GM18868 (cell line): ENCODE measurements around the gene MARCHF3.
"Not testable (repeated sequence)": the region's sequence is repeated elsewhere in the genome, so short reads cannot be mapped to it uniquely, and the experiment has no call there.

Source experiments
- ATAC-seq: cut with Tn5 transposase; IDR thresholded peaks from one replicate; pipeline ENCODE4 v1.9.1; 2021; ENCODE audit warnings: mild to moderate bottlenecking, moderate library complexity; ENCODE audit not compliant: unreplicated experiment

MARCHF3 gene

DNA sequence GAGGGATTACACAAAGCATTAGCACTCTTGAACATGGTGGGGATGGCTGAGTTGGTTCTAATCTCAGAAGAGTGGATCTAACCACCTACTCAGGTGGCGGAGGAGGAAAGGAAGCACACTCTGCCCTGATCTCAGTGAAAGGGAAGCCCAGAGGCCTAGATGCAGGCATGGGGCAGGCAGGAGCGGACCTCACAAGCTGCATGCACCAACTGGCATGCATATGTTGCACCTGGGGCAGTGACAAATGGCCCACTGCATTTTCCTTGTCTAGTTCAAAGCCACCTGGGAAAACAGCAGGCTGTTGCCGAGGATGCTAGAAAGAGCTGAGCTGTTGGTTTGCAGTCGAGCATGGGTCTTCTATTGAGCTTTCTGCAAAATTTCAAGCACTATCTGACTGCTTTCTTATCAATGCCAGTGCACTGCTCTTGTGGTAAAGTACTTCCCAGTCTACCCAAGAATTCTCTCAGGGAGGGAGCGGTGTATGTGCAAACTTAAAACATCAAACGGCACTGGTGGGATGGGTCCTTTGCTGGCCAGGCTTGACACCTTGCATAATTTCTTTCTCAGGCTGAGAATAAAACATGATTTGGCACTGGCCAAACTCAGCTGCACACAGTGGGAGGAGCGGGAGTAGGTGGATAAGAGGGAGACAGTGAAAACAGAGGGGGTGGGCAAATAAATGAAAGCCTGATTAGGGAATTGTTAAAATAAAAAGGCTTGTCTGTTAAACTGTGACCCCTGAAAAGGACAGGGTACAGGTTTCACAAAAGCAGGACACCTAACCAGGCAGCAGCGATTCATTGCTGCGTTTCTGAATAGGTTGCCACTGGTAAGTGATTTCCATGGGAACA is 108.9 kb downstream of the MARCHF3 start:
- ATAC-seq = no peak

DNA sequence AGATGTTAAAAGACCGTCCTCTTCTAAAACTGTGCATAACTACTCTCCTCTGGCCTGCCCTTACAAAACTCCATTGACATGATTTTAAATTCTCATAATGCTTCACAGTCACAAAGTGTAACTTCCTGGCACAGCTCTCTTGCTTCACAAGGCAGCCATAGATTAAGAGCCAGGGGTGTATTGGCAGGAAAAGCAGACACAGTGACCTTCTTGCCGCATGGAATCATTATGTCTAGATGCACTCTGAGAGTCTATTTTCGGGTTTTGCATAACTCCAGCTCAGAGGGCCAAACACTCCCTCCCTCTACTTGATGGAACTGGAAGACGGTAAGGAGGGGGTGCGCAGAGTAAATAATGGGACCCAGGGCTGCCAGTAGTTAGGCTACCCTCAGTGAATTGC is 110.1 kb downstream of the MARCHF3 start:
- no peak for ATAC-seq

DNA sequence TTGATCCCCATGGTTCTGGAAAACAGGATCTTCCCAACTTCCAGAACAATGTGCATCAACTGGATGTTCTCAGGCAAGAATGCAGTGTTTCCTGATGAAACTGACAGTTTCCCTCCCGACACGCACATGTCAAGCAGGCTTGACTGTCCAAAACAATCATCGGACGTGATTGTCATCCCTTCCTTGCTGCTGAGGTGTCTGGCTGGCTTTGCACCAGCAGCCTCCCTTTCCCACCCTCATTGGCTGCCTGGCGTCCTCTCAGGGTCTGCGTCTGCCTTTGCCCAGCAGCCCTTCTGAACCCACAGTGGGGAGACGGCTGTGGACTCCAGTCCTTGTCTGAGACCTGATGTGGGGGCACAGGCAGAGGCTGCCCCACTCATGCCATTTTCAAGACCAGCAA is 110.8 kb downstream of the MARCHF3 start:
- no peak for ATAC-seq

DNA sequence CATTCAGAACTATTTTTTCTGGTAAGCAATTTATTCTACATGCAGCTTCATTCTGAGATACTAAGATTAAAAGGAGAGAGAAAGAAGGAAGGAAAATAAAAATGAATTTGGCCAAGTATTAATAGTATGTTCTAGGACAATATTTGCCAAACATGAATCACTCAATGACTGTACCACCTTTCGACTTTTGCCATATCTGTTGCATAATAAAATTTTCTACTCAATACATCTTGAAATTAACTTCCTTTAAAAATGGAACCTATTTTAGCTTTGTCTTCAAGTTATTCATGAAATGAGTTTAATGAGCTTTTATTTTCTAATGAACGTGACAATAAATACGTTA is 111.8 kb downstream of the MARCHF3 start:
- no peak for ATAC-seq

DNA sequence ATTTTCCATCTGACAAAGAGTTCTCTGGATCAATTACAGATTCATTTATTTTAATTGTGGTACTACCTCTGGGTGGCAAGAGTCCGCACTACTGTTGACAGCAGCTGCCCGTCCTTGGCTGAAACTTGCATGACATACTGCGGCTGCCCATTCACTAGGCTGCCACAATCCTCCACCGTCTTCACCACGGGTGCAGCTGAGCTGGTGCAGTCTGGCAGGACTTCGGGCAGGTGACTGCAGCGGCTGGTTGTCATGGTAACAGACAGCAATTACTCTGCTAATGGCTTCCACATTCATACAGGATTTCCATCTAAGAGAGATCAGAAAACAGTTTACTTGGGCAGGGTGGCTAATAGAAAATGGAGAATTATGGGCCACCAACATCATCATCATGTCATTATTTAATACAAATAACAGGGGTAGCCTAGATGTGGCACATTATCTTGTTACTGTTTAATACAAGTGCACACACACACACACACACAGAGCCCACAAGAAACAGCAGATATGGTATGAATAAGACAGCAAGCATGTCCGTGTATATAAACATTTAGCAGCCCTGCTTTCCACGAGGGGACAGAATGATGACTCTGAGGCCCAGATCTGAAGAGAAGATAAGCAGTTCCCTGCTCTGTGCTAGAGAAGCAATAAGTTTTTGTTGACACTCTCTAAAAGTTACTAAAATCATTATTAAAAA is 112.3 kb downstream of the MARCHF3 start:
- ATAC-seq = no peak

DNA sequence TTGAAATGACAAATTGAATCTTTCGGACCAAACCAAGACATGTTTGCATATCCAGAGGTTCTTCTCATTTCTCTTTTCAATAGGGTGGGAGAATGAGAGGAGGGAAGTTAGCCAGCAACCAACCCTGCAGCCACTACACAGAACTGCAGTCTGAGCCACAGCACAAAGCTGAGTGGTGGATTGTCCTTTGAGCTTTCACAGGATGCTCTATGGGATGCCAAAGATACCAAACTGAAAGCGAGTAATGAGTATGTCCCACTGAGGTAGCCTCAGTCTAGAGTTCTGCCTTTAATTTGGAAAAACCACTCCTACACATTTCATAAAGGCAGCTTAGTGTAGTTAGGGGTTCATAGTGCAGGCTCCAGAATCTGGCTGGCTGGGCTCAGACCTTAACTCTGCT is 114.9 kb downstream of the MARCHF3 start:
- ATAC-seq = no peak

DNA sequence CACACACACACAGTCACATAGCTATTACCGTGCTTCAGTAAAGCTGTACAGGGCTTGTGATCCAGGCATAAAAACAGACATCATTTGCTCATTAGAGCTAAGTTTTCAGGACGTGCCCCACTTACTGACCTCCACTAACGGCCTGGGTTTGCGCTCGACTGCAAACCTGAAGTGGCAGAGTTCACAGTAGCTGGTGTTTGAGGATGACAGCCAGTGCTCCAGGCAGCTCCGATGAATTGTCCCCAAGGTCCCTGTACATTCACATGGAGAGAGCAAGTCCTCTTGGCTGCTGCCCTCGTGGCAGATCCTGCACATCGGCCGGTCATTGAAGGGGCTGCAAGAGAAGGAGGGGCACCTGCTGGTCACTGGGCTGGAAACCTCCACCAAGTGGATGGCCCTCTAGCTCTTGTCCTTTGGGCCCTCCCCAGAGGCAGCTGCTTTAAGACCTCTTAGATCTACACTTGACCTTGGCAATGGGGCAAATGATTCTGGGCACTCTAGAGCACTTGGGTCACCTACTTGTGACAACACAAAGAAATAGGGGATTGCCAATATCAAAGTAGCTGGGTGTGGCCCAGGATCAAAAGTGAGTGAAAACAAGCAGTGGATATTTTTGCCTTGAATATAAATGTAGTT is 115.4 kb downstream of the MARCHF3 start:
- ATAC-seq = no peak

DNA sequence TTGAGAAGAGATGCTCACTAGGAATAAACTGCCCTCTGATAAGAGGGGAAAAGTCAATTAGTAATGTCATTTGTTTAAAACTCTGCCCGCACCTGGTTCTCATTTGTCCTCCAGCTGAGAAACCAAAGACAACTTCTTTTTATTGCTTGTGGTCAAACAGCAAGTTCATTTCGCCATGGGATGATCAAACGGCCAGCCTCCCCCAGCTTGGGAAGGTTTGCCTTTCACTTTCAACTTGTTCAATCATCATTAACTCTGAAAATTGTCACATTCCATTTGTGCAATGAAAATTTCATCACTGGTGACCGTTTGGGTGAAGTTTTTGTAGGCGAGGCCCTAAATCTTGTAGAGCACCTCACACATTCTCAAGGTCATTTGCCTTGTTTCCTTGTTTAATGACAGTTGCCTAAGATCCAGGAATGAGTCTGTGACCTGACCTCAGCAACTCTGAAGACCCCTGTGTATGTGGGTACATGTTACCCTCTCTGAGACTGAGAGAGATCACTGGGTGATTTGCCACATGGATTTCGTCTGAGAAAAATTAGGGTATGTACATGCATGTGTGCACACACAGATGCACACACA is 117.7 kb downstream of the MARCHF3 start:
- ATAC-seq = no peak

DNA sequence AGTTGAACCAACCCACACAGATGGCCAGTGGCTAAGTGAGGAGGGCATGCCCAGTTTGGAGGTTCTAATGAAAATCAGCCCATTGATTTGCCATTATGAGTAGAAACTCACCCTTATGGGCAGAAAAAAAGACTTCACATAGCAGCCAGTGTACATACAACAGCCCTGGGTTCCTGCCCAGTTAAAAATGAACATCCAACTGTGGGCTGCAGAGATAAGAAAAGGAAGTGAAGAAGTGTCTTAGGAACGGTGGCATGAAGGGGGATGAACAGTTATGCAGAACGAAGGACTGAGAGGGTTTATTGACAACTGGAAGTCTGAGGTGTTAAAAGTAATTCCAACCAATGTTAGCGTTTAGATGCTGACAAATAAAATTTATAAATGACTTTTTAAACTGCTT is 118.4 kb downstream of the MARCHF3 start:
- ATAC-seq = no peak

DNA sequence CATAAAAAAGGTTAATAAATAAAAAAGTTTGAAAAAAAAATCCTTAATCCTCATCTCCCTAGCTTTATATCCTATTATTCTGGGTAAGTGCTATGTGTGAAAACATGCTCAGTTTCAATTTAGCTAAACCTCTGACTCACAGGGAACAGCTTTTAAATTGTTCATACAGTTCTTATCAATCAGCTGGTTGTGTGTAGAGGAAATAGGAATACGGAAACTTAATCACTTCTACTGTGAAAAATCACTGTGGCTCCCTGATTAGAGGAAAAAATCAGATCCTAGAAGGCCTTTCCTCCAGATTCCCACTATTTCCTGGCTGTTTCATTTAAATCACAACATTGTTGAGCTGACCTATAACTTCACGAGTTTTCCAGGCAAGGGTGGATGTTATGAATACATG is 120.5 kb downstream of the MARCHF3 start:
- ATAC-seq = no peak

DNA sequence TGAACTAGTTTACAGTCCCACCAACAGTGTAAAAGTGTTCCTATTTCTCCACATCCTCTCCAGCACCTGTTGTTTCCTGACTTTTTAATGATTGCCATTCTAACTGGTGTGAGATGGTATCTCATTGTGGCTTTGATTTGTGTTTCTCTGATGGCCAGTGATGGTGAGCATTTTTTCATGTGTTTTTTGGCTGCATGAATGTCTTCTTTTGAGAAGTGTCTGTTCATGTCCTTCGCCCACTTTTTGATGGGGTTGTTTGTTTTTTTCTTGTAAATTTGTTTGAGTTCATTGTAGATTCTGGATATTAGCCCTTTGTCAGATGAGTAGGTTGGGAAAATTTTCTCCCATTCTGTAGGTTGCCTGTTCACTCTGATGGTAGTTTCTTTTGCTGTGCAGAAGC is 126.0 kb downstream of the MARCHF3 start:
- ATAC-seq = not testable (repeated sequence)

DNA sequence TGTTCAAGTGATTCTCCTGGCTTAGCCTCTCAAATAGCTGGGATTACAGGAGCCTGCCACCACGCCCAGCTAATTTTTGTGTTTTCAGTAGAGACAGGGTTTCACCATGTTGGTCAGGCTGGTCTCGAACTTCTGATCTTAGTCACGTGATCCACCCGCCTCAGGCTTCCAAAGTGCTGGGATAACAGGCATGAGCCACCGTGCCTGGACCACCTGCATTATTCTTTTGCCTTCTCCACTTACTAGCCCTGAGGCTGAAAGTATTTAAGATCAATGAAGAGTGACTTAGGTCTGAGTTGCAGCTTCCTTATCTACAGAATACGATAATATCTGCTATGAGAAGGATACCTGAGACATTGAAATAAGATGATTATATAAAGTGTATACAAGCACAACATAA is 129.6 kb downstream of the MARCHF3 start:
- no peak for ATAC-seq

DNA sequence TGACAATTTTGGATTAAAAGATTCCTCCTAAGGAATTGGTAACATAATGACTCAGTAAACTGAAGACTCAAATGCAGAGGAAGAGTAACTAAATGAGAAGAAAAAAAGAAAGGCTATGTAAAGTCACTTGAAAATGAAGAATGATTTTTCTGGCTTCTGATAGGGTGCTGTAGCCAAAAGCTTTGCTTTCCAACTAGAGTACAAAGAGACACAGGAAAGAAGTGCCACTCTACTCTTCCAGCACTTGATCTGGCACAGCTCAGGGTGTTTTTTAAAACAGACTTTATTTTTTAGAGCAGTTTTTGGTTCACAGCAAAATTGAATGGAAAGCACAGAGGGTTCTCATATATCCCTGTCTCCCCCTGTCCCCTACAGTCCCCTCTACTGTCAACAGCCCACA is 130.9 kb downstream of the MARCHF3 start:
- ATAC-seq = no peak

DNA sequence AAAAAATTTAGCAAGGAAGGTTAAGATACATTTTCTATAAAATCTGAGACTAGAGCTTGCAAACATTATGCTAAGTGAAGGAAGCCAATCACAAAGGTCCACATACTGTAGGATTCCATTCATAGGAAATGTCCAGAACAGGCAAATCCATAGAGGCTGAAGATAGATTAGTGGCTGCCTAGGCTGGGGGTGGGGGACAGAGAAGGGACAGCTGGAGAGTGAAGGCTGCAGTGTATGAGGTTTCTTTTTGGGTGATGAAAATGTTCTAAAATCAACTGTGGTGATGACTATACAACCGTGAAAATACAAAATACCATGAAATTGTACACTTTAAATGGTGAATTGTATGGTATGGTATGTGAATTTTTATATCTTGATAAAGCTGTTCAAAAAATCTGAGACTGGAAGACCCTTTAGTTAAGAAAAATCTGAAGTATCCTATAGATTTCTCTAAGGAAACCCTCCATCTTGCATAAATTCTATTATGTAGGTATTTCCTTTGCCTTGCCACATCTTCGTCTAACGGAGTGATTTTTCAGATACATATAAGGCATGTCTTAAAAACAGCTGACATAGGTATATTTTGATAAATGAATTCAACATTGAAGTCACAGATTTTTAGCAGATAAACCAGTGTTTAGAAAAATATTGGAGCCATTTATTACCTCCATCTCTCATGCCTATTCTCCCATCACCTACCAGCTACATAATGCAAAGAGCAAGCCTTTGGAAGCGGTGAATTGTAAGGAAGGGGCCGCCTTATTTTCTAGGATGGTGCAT is 132.3 kb downstream of the MARCHF3 start:
- ATAC-seq = no peak

DNA sequence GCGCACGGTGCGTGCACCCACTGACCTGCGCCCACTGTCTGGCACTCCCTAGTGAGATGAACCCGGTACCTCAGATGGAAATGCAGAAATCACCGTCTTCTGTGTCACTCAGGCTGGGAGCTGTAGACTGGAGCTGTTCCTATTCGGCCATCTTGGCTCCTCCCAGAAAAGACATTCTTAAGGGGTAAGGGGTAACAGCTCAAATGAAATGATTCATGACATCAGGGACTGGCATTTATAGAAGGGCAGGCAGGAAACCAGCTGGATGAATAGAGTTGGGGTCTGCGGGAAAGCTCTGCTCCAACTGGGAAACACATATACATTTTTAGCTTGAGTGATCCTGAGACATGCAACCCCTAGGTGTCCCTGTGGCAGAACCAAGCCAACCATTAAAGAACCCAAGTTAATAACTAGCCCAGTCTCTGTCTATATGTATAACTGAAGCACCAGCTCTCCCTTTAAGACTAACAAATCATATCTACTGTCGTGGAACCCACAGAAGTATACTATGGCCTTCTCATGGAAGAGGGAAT is 134.1 kb downstream of the MARCHF3 start:
- no peak for ATAC-seq

DNA sequence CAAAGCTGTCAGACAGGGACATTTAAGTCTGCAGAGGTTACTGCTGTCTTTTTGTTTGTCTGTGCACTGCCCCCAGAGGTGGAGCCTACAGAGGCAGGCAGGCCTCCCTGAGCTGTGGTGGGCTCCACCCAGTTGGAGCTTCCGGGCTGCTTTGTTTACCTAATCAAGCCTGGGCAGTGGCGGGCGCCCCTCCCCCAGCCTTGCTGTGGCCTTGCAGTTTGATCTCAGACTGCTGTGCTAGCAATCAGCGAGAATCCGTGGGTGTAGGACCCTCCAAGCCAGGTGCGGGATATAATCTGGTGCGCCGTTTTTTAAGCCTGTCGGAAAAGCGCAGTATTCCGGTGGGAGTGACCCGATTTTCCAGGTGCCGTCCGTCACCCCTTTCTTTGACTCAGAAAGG is 134.6 kb downstream of the MARCHF3 start:
- not testable (repeated sequence) for ATAC-seq

DNA sequence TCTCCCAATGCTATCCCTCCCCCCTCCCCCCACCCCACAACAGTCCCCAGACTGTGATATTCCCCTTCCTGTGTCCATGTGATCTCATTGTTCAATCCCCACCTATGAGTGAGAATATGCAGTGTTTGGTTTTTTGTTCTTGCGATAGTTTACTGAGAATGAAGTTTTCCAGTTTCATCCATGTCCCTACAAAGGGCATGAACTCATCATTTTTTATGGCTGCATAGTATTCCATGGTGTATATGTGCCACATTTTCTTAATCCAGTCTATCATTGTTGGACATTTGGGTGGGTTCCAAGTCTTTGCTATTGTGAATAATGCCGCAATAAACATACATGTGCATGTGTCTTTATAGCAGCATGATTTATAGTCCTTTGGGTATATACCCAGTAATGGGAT is 139.9 kb downstream of the MARCHF3 start:
- not testable (repeated sequence) for ATAC-seq

DNA sequence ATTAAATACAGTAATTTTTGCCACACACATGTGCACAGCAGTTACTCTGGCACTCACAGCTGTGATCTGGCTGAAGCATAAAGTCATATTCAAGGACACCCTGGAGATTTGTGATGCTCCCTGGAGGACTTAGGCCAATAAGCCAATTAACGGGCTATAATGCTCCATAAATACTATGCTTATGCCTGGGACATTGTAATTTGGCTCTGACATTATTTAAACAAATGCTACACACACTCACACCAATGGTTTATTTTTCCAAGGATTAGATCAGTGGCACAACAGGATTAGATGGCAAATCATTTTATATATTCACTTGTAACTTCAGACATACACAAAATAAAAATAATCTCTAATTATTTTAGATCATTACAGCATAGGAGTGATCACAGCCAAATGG is 142.2 kb downstream of the MARCHF3 start:
- no peak for ATAC-seq

DNA sequence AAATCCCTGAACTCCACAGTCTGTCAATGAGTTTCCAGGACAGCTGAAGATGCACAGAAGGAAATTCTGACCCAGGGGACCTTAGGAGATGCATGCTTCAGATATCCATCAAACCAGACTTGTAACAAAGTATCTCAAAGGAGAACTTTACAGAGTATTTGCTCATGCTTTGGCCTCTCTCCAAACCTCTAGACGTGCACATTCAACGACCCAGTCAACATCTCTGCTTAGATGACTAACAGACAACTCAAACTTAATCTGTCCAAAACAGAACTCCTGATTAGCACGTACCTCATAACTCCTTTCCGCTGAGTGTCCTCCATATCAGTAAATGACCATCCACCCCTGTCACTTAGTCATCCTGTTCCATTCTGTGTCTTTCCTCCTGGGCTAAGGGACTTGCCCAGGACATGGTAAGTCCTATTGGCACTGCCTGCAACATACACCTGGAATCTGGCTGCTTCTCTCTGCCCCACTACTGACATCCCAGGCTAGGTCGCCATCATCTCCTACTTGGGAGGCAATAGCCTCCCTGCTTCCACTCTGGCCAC is 146.0 kb downstream of the MARCHF3 start:
- ATAC-seq = no peak

DNA sequence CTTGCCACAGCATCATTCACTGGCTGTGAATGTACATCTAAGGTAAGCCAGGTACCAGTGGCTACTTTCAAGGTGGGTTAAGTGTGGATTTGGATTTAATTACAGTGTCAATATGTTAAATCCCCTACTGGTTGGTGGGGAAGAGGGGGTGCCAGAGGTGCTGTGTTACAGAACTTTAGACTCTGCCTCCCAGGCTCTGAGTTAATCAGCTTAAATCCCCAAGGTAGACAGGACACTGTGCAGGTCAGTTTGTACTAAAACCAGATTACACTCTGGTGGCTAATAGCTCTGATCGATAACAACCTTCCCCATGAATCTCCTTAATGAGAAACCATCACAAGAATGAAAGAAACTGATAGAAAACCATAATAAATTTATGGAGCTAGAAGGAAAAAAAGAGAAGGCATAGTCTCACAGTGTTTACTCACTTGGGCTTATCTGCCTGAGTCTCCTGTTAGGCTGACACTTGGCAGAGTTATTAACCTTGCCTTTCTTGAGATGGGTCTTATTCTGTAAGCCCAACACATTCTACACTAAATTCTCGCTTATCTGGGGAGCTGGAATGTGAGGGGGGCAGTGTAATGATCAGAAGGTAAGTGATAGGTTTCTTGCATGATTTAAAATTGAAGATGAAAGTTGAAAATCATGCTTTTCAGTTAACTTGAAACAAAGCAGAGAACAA is 146.7 kb downstream of the MARCHF3 start:
- no peak for ATAC-seq
